ENCODE data around the gene SCARB1. TPM values are rescaled to one million over a fixed set of nuclear protein-coding genes. Genes with fewer than 3 reads are reported as not detected.

The SCARB1 gene
- total and polyA plus RNA-seq, 9 of the 15 experiments (the other 6 are each of a cell fraction or from before 2014, with no cell fraction given) = 0.56 to 157 (median 52.8) TPM

- TF ChIP-seq RCOR1 (IDR thresholded peaks at IDR 0.05; ENCODE audit: borderline replicate concordance in 1 of 2, low read depth in 2 of 2, low read length in 2 of 2) = peak; percentile 51 to 58; a peak in 1 of 4 replicates
- no peak for TF ChIP-seq GABPA (tag; conservative IDR thresholded peaks at IDR 0.05; ENCODE audit: low read depth)
- TF ChIP-seq PYGO2 (tag; IDR thresholded peaks at IDR 0.05) = no peak
- TF ChIP-seq ZNF324 (CRISPR knock-in tag; IDR thresholded peaks at IDR 0.05) = no peak
- no peak for TF ChIP-seq NCOA6 (IDR thresholded peaks at IDR 0.05)
- no peak for TF ChIP-seq DACH1 (IDR thresholded peaks at IDR 0.05; ENCODE audit: partially characterized antibody)
- TF ChIP-seq HOXB6 (CRISPR knock-in tag; IDR thresholded peaks at IDR 0.05; ENCODE audit: borderline replicate concordance) = no peak
- no peak for TF ChIP-seq NONO (IDR thresholded peaks at IDR 0.05; ENCODE audit: low read depth in 2 of 2, low read length in 1 of 2)
- no peak for TF ChIP-seq NFIC (IDR thresholded peaks at IDR 0.05)
- TF ChIP-seq E2F6 (IDR thresholded peaks at IDR 0.05; ENCODE audit: borderline replicate concordance in 1 of 2, extremely low read depth in 1 of 2, insufficient read depth in 1 of 2, insufficient read length in 1 of 2, low read depth in 1 of 2, low read length in 1 of 2, poor library complexity in 1 of 2, severe bottlenecking in 1 of 2) = no peak
- peak; percentile 39 to 93; a peak in 2 of 4 replicates for TF ChIP-seq MAZ (CRISPR knock-in tag; conservative IDR thresholded peaks at IDR 0.05 in 1 of 2, IDR thresholded peaks at IDR 0.05 in 1 of 2)
- TF ChIP-seq ZNF77 (CRISPR knock-in tag; IDR thresholded peaks at IDR 0.05) = no peak
- TF ChIP-seq THRB (CRISPR knock-in tag; conservative IDR thresholded peaks at IDR 0.05) = no peak
- TF ChIP-seq ZZZ3 (IDR thresholded peaks at IDR 0.05) = no peak
- no peak for TF ChIP-seq ZNF274 (IDR thresholded peaks at IDR 0.05; ENCODE audit: borderline replicate concordance, low read depth, low read length)
- TF ChIP-seq MAFK (IDR thresholded peaks at IDR 0.05; ENCODE audit: low read length) = 0 out of 2 replicates have a peak, but pooled peaks have one; percentile 7
Measured at GRCh38 chr12:124771462-124772288, 92.0 kb downstream of the SCARB1 start (continued).
